H9 (cell line): Measurements from ENCODE around the gene C13orf46. TPM values are rescaled to one million over a fixed set of nuclear protein-coding genes. Genes with fewer than 3 reads are reported as not detected.

Experiments
- DNase-seq: peaks from one replicate; pipeline ENCODE4 v3.0.0-alpha.2; 2017
- H2AFZ ChIP-seq: one replicate; pipeline ENCODE4 v1.6.1; 2013; ENCODE audit warnings: mild to moderate bottlenecking, low read length, control low read depth, moderate library complexity
- H2AK5ac ChIP-seq: 2 replicates; pipeline ENCODE4 v1.6.1; 2013; ENCODE audit warnings: low read length, control low read depth, mixed read lengths; ENCODE audit not compliant: insufficient read length
- H2BK120ac ChIP-seq: one replicate; pipeline ENCODE4 v1.6.1; 2013; ENCODE audit warnings: low read depth, mild to moderate bottlenecking, low read length, control low read depth, inconsistent platforms; ENCODE audit not compliant: poor library complexity, severe bottlenecking
- H2BK12ac ChIP-seq: 2 replicates; pipeline ENCODE4 v1.6.1; 2013; ENCODE audit warnings: low read length, control low read depth, mixed read lengths, low read depth; ENCODE audit not compliant: insufficient read length
- H2BK15ac ChIP-seq: 2 replicates; pipeline ENCODE4 v1.6.1; 2013; ENCODE audit warnings: low read depth, low read length, control low read depth
- H2BK20ac ChIP-seq: one replicate; pipeline ENCODE4 v1.6.1; 2013; ENCODE audit warnings: low read depth, mild to moderate bottlenecking, low read length, control low read depth, inconsistent platforms; ENCODE audit not compliant: poor library complexity, severe bottlenecking
- H2BK5ac ChIP-seq: 2 replicates; pipeline ENCODE4 v1.6.1; 2013; ENCODE audit warnings: low read length, control low read depth, mixed read lengths; ENCODE audit not compliant: insufficient read length
- H3K14ac ChIP-seq: 2 replicates; pipeline ENCODE4 v1.6.1; 2013; ENCODE audit warnings: low read length, control low read depth; ENCODE audit not compliant: insufficient read depth
- H3K18ac ChIP-seq: 2 replicates; pipeline ENCODE4 v1.6.1; 2013; ENCODE audit warnings: low read depth, mild to moderate bottlenecking, mixed read lengths, low read length, control low read depth; ENCODE audit not compliant: insufficient read length
- H3K23ac ChIP-seq: 2 replicates; pipeline ENCODE4 v1.6.1; 2013; ENCODE audit warnings: low read length, control low read depth, mixed read lengths, low read depth; ENCODE audit not compliant: insufficient read length
- H3K23me2 ChIP-seq: 2 replicates; pipeline ENCODE4 v1.6.1; 2013; ENCODE audit warnings: low read depth, mild to moderate bottlenecking, mixed read lengths, low read length, control low read depth; ENCODE audit not compliant: insufficient read length, poor library complexity, severe bottlenecking
- H3K27ac ChIP-seq: 2 replicates; pipeline ENCODE4 v1.5.1; 2013; ENCODE audit warnings: low read length, control low read depth, mixed read lengths, low read depth; ENCODE audit not compliant: insufficient read length
- H3K27me3 ChIP-seq: 2 replicates; pipeline ENCODE4 v1.6.1; 2013; ENCODE audit warnings: low read length, control low read depth, inconsistent platforms; ENCODE audit not compliant: insufficient read depth
- H3K4ac ChIP-seq: 2 replicates; pipeline ENCODE4 v1.6.1; 2013; ENCODE audit warnings: low read depth, mild to moderate bottlenecking, control low read depth, inconsistent platforms, low read length, moderate library complexity
- H3K4me1 ChIP-seq: 2 replicates; pipeline ENCODE4 v1.6.1; 2013; ENCODE audit warnings: low read length, control low read depth, inconsistent platforms; ENCODE audit not compliant: insufficient read depth
- H3K4me2 ChIP-seq: 2 replicates; pipeline ENCODE4 v1.6.1; 2013; ENCODE audit warnings: low read length, control low read depth, mixed read lengths; ENCODE audit not compliant: insufficient read length, insufficient read depth
- H3K56ac ChIP-seq: 2 replicates; pipeline ENCODE4 v1.6.1; 2013; ENCODE audit warnings: low read depth, mild to moderate bottlenecking, mixed read lengths, low read length, control low read depth; ENCODE audit not compliant: insufficient read length
- H3K79me1 ChIP-seq: 2 replicates; pipeline ENCODE4 v1.6.1; 2013; ENCODE audit warnings: low read depth, mild to moderate bottlenecking, moderate library complexity, low read length, control low read depth, inconsistent platforms; ENCODE audit not compliant: insufficient read depth, poor library complexity, severe bottlenecking
- H3K79me2 ChIP-seq: 2 replicates; pipeline ENCODE4 v1.6.1; 2013; ENCODE audit warnings: low read length, control low read depth, inconsistent platforms; ENCODE audit not compliant: insufficient read depth
- H3K9ac ChIP-seq: 2 replicates; pipeline ENCODE4 v1.6.1; 2013; ENCODE audit warnings: low read length, control low read depth, mixed read lengths; ENCODE audit not compliant: insufficient read length; ENCODE audit errors: extremely low read depth
- H3K9me3 ChIP-seq: one replicate; pipeline ENCODE4 v1.6.1; 2013; ENCODE audit warnings: low read depth, low read length, inconsistent platforms; ENCODE audit not compliant: control insufficient read depth
- H3T11ph ChIP-seq: one replicate; pipeline ENCODE4 v1.6.1; 2013; ENCODE audit warnings: mild to moderate bottlenecking, low read length, control low read depth, inconsistent platforms
- H4K20me1 ChIP-seq: one replicate; pipeline ENCODE4 v1.6.1; 2013; ENCODE audit not compliant: control insufficient read depth, insufficient read length, insufficient read depth
- H4K5ac ChIP-seq: 2 replicates; pipeline ENCODE4 v1.6.1; 2013; ENCODE audit warnings: low read depth, mild to moderate bottlenecking, mixed read lengths, low read length, control low read depth; ENCODE audit not compliant: insufficient read length
- H4K8ac ChIP-seq: replicated peaks from 2 replicates; pipeline ENCODE4 v1.6.1; 2013; ENCODE audit warnings: low read length, control low read depth, mixed read lengths, low read depth; ENCODE audit not compliant: insufficient read length
- H4K91ac ChIP-seq: 2 replicates; pipeline ENCODE4 v1.6.1; 2013; ENCODE audit warnings: low read depth, mild to moderate bottlenecking, moderate library complexity, mixed read lengths, low read length, control low read depth; ENCODE audit not compliant: insufficient read length
- H3K27ac Mint-ChIP-seq, 3 experiments: 2 replicates in 2 of 3; 3 replicates in 1 of 3; pipeline ENCODE4 v1.8.0; 2020 to 2021; ENCODE audit warnings: mixed read lengths in 3 of 3, mild to moderate bottlenecking in 1 of 3, moderate library complexity in 1 of 3
- H3K27me3 Mint-ChIP-seq: 2 replicates; pipeline ENCODE4 v1.8.0; 2021; ENCODE audit warnings: low read depth, mild to moderate bottlenecking, moderate library complexity, mixed read lengths
- H3K36me3 Mint-ChIP-seq, 3 experiments: 2 replicates in 2 of 3; 3 replicates in 1 of 3; pipeline ENCODE4 v1.8.0; 2020 to 2021; ENCODE audit warnings: low read depth in 3 of 3, mixed read lengths in 3 of 3; ENCODE audit not compliant: insufficient read depth in 1 of 3
- H3K4me1 Mint-ChIP-seq, 2 experiments: 2 replicates each; pipeline ENCODE4 v1.8.0; 2020; ENCODE audit warnings: mixed read lengths in 2 of 2
- H3K4me3 Mint-ChIP-seq, 2 experiments: 2 replicates in 1 of 2; 3 replicates in 1 of 2; pipeline ENCODE4 v1.8.0; 2020 to 2021; ENCODE audit warnings: mild to moderate bottlenecking in 2 of 2, mixed read lengths in 2 of 2, moderate library complexity in 1 of 2
- H3K9me3 Mint-ChIP-seq, 2 experiments: 2 replicates in 1 of 2; 3 replicates in 1 of 2; pipeline ENCODE4 v1.8.0; 2020; ENCODE audit warnings: mild to moderate bottlenecking in 2 of 2, mixed read lengths in 2 of 2, moderate library complexity in 1 of 2
- WGBS: extraction: QIAGEN DNeasy Blood & Tissue Kit; methylation state at CpG from one replicate; pipeline ENCODE4 v1.1.7; 2013; ENCODE audit warnings: missing lambda C conversion rate, low lambda C conversion rate, mixed read lengths; ENCODE audit not compliant: insufficient read length; ENCODE audit errors: extremely low coverage; 5-methylcytosine and 5-hydroxymethylcytosine counted together
- total RNA-seq: library from RNA; stranded (reverse); gene quantifications from 2 replicates; pipeline ENCODE4 v1.2.1, GENCODE V29; 2021
- TF ChIP-seq, protein P1 (sequence below): fragments of 200-600 bp; sonication (generic); conservative IDR thresholded peaks from 3 replicates; pipeline ENCODE4 v1.8.0; 2021; ENCODE audit warnings: antibody characterized with exemption, mild to moderate bottlenecking

Gene C13orf46
- total RNA-seq, 1 experiment from 2014 or later, result 0.55 TPM

DNA sequence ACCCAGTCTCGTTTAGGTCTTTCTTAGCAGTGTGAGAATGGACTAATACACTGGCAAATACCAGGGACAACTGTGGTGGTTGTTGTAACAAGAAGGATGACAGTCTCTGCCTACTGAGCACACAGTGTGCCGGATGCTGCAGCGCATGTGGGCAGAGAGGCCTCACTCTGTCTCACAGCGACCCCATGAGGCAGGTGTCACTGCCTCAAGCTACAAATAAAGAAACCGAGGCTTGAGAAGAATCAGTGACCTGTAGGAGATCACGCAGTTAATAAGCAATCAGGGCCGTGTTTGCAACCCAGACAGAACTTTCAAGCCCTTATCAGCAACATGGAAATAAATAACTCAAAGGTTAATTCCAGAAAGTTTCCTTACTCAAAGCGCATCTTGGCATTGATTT, 69.5 kb downstream of the C13orf46 start:
- Histone ChIP-seq H3K79me1 (no peaks in the 10 kb centered on the region), H2BK5ac (no peak overlapping the region), H3K23me2 (no peaks in the 10 kb centered on the region), H3K56ac (no peak overlapping the region), H3K23ac (no peak overlapping the region), H2AK5ac (no peak overlapping the region), H2BK20ac (no peak overlapping the region), H3K27me3 (no peaks in the 10 kb centered on the region), H3K27ac (no peak overlapping the region), H4K20me1 (no peaks in the 10 kb centered on the region), H4K5ac (no peak overlapping the region), H3K18ac (no peak overlapping the region), H3K9me3 (no peaks in the 10 kb centered on the region), H3K14ac (no peak overlapping the region), H2BK15ac (no peak overlapping the region), H2BK12ac (no peak overlapping the region), H3K79me2 (no peaks in the 10 kb centered on the region), H3T11ph (no peak overlapping the region), H3K4me2 (no peak overlapping the region), H2BK120ac (no peak overlapping the region), H4K91ac (no peak overlapping the region), H3K9ac (no peak overlapping the region), H2AFZ (no peak overlapping the region), H3K4me1 (no peaks in the 10 kb centered on the region; the same call in 1 of the 2 replicates), H4K8ac (no peak overlapping the region), H3K4ac (no peak overlapping the region)
- DNase-seq, result peak; percentile 65
- Mint-ChIP-seq H3K4me3 (no peak overlapping the region), H3K4me1 (peaks cover 16 to 28% of the 10 kb centered on the region in 2 experiments), H3K9me3 (peaks cover 0 to 4% of the 10 kb centered on the region in 2 experiments; a peak in 1 of 5 replicates), H3K27ac (no peak overlapping the region), H3K27me3 (peaks cover 3% of the 10 kb centered on the region; the same call in 1 of the 2 replicates), H3K36me3 (peaks cover 0 to 3% (median 0%) of the 10 kb centered on the region in 3 experiments; a peak in 2 of 7 replicates)
- no CpG with 5 or more reads among the region's 8 CpGs for WGBS
- TF ChIP-seq, protein P1, sequence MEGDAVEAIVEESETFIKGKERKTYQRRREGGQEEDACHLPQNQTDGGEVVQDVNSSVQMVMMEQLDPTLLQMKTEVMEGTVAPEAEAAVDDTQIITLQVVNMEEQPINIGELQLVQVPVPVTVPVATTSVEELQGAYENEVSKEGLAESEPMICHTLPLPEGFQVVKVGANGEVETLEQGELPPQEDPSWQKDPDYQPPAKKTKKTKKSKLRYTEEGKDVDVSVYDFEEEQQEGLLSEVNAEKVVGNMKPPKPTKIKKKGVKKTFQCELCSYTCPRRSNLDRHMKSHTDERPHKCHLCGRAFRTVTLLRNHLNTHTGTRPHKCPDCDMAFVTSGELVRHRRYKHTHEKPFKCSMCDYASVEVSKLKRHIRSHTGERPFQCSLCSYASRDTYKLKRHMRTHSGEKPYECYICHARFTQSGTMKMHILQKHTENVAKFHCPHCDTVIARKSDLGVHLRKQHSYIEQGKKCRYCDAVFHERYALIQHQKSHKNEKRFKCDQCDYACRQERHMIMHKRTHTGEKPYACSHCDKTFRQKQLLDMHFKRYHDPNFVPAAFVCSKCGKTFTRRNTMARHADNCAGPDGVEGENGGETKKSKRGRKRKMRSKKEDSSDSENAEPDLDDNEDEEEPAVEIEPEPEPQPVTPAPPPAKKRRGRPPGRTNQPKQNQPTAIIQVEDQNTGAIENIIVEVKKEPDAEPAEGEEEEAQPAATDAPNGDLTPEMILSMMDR, result peak; percentile 87
